HCT116 (cell line): Measurements from ENCODE around the gene PRSS56. TPM values are rescaled to one million over a fixed set of nuclear protein-coding genes. Genes with fewer than 3 reads are reported as not detected.

ENCODE experiments used
- ATAC-seq: fragments of 200-7000 bp; cut with Tn5 transposase; 2 replicates; pipeline ENCODE4 v1.9.1; 2020; ENCODE audit warnings: mild to moderate bottlenecking, moderate library complexity
- BruUV-seq: library from RNA; stranded (reverse); fragments of 400-500 nt; replicated peaks from 2 replicates; lab custom pipeline; 2021; lab: Mats Ljungman, UMichigan
- CTCF ChIA-PET: fragments of 300-600 bp; sonication (Branson Sonifier 250); formaldehyde crosslinking; loops from one replicate; lab custom pipeline; 2021; ENCODE audit warnings: antibody characterized with exemption; lab: Charles Lee
- POLR2A ChIA-PET: fragments of 300-600, 350-600 bp; sonication (Branson Sonifier 250); formaldehyde crosslinking; loops from one replicate; lab custom pipeline; 2021; ENCODE audit warnings: antibody characterized with exemption; lab: Charles Lee
- RAD21 ChIA-PET, 2 experiments: fragments of 300-600 bp; sonication (Branson Sonifier 250); formaldehyde crosslinking; loops; one replicate each; lab custom pipeline; 2023; ENCODE audit warnings: low total read pairs in 2 of 2; ENCODE audit not compliant: uncharacterized antibody in 2 of 2, unreplicated experiment in 2 of 2, low non-redundant PET in 1 of 2; lab: Charles Lee
- DNase-seq: peaks from one replicate; pipeline ENCODE4 v3.0.0-alpha.2; 2010; ENCODE audit warnings: low read depth, low spot score
- H2AFZ ChIP-seq: fragments of 200-600 bp; shearing (Covaris generic), sonication (generic); 2 replicates; pipeline ENCODE4 v1.6.1; 2017; ENCODE audit warnings: low read depth, mixed run types, mixed read lengths, antibody characterized with exemption, low read length; ENCODE audit not compliant: poor library complexity, severe bottlenecking
- H3K27ac ChIP-seq: 2 replicates; pipeline ENCODE4 v1.5.1; 2012; ENCODE audit warnings: low read depth, low read length
- H3K27me3 ChIP-seq: fragments of 200-600 bp; sonication (generic); 2 replicates; pipeline ENCODE4 v1.6.1; 2016; ENCODE audit warnings: mixed run types, low read length, mixed read lengths; ENCODE audit not compliant: insufficient read depth
- H3K36me3 ChIP-seq, 2 experiments: fragments of 200-500 bp in 1 of 2; fragments of 200-600 bp in 1 of 2; sonication (Bioruptor generic) in 1 of 2; sonication (generic) in 1 of 2; 2 replicates each; pipeline versions ENCODE4 v1.5.1 to v1.6.1; 2014 to 2016; ENCODE audit warnings: low read length in 2 of 2, inconsistent platforms in 1 of 2, mixed read lengths in 1 of 2, mixed run types in 1 of 2; ENCODE audit not compliant: insufficient read depth in 2 of 2, control insufficient read depth in 1 of 2
- H3K4me1 ChIP-seq, 2 experiments: fragments of 200-600 bp in 1 of 2; sonication (generic) in 1 of 2; 2 replicates each; pipeline versions ENCODE4 v1.5.1 to v1.6.1; 2012 to 2017; ENCODE audit warnings: low read length in 2 of 2, inconsistent platforms in 1 of 2, mild to moderate bottlenecking in 1 of 2, mixed read lengths in 1 of 2, mixed run types in 1 of 2, moderate library complexity in 1 of 2; ENCODE audit not compliant: insufficient read depth in 2 of 2, control insufficient read depth in 1 of 2
- H3K4me2 ChIP-seq: fragments of 200-600 bp; sonication (generic); 2 replicates; pipeline ENCODE4 v1.6.1; 2017; ENCODE audit warnings: mixed run types, low read length, mixed read lengths
- H3K4me3 ChIP-seq, 2 experiments: fragments of 200-600 bp in 1 of 2; sonication (generic) in 1 of 2; replicated peaks in 1 of 2; 2 replicates each; pipeline ENCODE4 v1.5.1; 2011 to 2016; ENCODE audit warnings: low read length in 2 of 2, control low read depth in 1 of 2, low read depth in 1 of 2, mild to moderate bottlenecking in 1 of 2, mixed read lengths in 1 of 2, mixed run types in 1 of 2
- H3K79me2 ChIP-seq: fragments of 200-600 bp; sonication (generic); 2 replicates; pipeline ENCODE4 v1.6.1; 2017; ENCODE audit warnings: mild to moderate bottlenecking, mixed run types, low read length, moderate library complexity, mixed read lengths; ENCODE audit not compliant: insufficient read depth
- H3K9ac ChIP-seq: fragments of 200-600 bp; sonication (generic); 2 replicates; pipeline ENCODE4 v1.6.1; 2016; ENCODE audit warnings: low read length, mixed read lengths
- H3K9me2 ChIP-seq: fragments of 200-600 bp; sonication (generic), shearing (Covaris generic); 2 replicates; pipeline ENCODE4 v1.6.1; 2017; ENCODE audit warnings: mixed run types, mild to moderate bottlenecking, moderate library complexity; ENCODE audit not compliant: insufficient read depth
- H3K9me3 ChIP-seq, 2 experiments: fragments of 200-500 bp in 1 of 2; fragments of 200-600 bp in 1 of 2; sonication (Bioruptor generic) in 1 of 2; sonication (generic) in 1 of 2; 2 replicates each; pipeline ENCODE4 v1.6.1; 2014 to 2017; ENCODE audit warnings: low read length in 2 of 2, mixed read lengths in 2 of 2, inconsistent platforms in 1 of 2, low read depth in 1 of 2, mild to moderate bottlenecking in 1 of 2, mixed run types in 1 of 2, moderate library complexity in 1 of 2; ENCODE audit not compliant: control insufficient read depth in 1 of 2, insufficient read depth in 1 of 2
- H4K20me1 ChIP-seq: fragments of 200-600 bp; sonication (generic), shearing (Covaris generic); 2 replicates; pipeline ENCODE4 v1.6.1; 2017; ENCODE audit warnings: mixed run types, mild to moderate bottlenecking, moderate library complexity; ENCODE audit not compliant: insufficient read depth
- CBX3 ChIP-seq: IDR thresholded peaks from 2 replicates; pipeline ENCODE4 v1.6.1; 2012; ENCODE audit warnings: low read depth
- EGR1 ChIP-seq: IDR thresholded peaks from 2 replicates; pipeline ENCODE4 v1.6.1; 2012; ENCODE audit warnings: low read depth
- EZH2 ChIP-seq: fragments of 200-600 bp; sonication (generic); IDR thresholded peaks from 2 replicates; pipeline ENCODE4 v1.6.1; 2017; ENCODE audit warnings: antibody characterized with exemption, mixed run types
- EZH2phosphoT487 ChIP-seq: fragments of 200-600 bp; IDR thresholded peaks from 2 replicates; pipeline ENCODE4 v1.6.1; 2018; ENCODE audit warnings: antibody characterized with exemption, borderline replicate concordance
- JUND ChIP-seq: IDR thresholded peaks from 2 replicates; pipeline ENCODE4 v1.6.1; 2012
- RAD21 ChIP-seq: IDR thresholded peaks from 2 replicates; pipeline ENCODE4 v1.6.1; 2012; ENCODE audit warnings: low read depth, mild to moderate bottlenecking
- SIN3A ChIP-seq: IDR thresholded peaks from 2 replicates; pipeline ENCODE4 v1.6.1; 2012; ENCODE audit warnings: low read depth
- SP1 ChIP-seq: IDR thresholded peaks from 2 replicates; pipeline ENCODE4 v1.6.1; 2012; ENCODE audit warnings: low read depth
- TCF7L2 ChIP-seq: IDR thresholded peaks from 2 replicates; pipeline ENCODE4 v1.7.0; 2011; ENCODE audit warnings: borderline replicate concordance, inconsistent platforms; ENCODE audit not compliant: insufficient read depth, insufficient read length; ENCODE audit errors: extremely low read depth
- YY1 ChIP-seq: IDR thresholded peaks from 2 replicates; pipeline ENCODE4 v1.6.1; 2011; ENCODE audit warnings: low read length, low read depth, moderate library complexity, mild to moderate bottlenecking; ENCODE audit not compliant: insufficient replicate concordance; ENCODE audit errors: extremely low read depth
- ZFX ChIP-seq: fragments of 450-650 bp; IDR thresholded peaks from 2 replicates; pipeline ENCODE4 v1.6.1; 2017
- intact Hi-C: fragments of 100-400 bp; cut with micrococcal nuclease; formaldehyde crosslinking; loops from 2 replicates; pipeline ENCODE4 v1.10.0; 2022
- total RNA-seq: library from RNA; stranded (reverse); gene quantifications from one replicate; pipeline ENCODE4 v1.2.1, GENCODE V29; 2021; ENCODE audit not compliant: unreplicated experiment
- TF ChIP-seq, protein P1 (sequence below): IDR thresholded peaks from 2 replicates; pipeline ENCODE4 v1.6.1; 2012
- TF ChIP-seq, protein P2 (sequence below), 3 experiments: fragments of 200-600 bp in 1 of 3; sonication (generic) in 1 of 3; IDR thresholded peaks in 2 of 3; conservative IDR thresholded peaks in 1 of 3; 2 replicates each; pipeline ENCODE4 v1.5.1; 2012 to 2017; ENCODE audit warnings: low read depth in 2 of 3, low read length in 2 of 3, antibody characterized with exemption in 1 of 3, borderline replicate concordance in 1 of 3, control low read depth in 1 of 3, mild to moderate bottlenecking in 1 of 3, mixed read lengths in 1 of 3, mixed run types in 1 of 3, moderate library complexity in 1 of 3; ENCODE audit not compliant: insufficient read depth in 1 of 3
- TF ChIP-seq, protein P3 (sequence below): IDR thresholded peaks from 2 replicates; pipeline ENCODE4 v1.6.1; 2012
- TF ChIP-seq, protein P4 (sequence below): IDR thresholded peaks from 2 replicates; pipeline ENCODE4 v1.6.1; 2012; ENCODE audit warnings: low read depth
- TF ChIP-seq, protein P5 (sequence below): IDR thresholded peaks from 2 replicates; pipeline ENCODE4 v1.6.1; 2011; ENCODE audit warnings: mild to moderate bottlenecking, low read length, moderate library complexity; ENCODE audit not compliant: insufficient replicate concordance; ENCODE audit errors: extremely low read depth

The PRSS56 gene
- total RNA-seq, 1 experiment from 2014 or later: not detected

DNA sequence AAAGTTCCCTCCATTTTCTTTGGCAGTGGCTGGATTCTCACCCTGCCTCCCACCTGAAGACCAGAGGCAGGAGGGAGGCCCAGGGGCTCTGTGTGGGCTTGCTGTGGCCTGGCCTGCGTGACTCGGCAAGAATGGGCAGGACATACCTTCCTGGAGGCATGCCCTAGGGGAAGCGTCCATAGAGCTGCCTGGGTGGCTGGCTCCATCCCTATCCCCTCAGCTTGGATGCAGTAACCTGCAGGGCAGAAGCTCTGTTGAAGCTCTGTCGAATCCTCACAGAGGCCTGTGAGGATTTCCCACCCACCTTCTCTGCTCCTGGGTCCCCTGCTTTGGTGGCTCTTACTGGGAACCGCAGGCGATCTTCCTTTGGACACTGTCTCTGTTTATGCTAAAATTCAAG lies 1.3 kb upstream of the PRSS56 start:
- ATAC-seq (no peak), DNase-seq (no peak)
- Histone ChIP-seq H3K9me3 (no peaks in the 10 kb centered on the region), H3K9me2 (no peaks in the 10 kb centered on the region), H3K27me3 (no peaks in the 10 kb centered on the region), H3K4me3 (no peak overlapping the region), H3K4me1 (no peaks in the 10 kb centered on the region; a peak in 1 of 4 replicates), H2AFZ (no peak overlapping the region), H3K79me2 (no peaks in the 10 kb centered on the region), H3K27ac (no peak overlapping the region), H4K20me1 (no peaks in the 10 kb centered on the region), H3K36me3 (no peaks in the 10 kb centered on the region), H3K9ac (no peak overlapping the region), H3K4me2 (no peak overlapping the region)
- CTCF ChIA-PET: no interaction called here
- intact Hi-C loops: no loop called here
- TF ChIP-seq ZFX: no peak
- TF ChIP-seq, protein P1, sequence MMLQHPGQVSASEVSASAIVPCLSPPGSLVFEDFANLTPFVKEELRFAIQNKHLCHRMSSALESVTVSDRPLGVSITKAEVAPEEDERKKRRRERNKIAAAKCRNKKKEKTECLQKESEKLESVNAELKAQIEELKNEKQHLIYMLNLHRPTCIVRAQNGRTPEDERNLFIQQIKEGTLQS: no peak
- no peak for TF ChIP-seq TCF7L2
- TF ChIP-seq, protein P2, sequence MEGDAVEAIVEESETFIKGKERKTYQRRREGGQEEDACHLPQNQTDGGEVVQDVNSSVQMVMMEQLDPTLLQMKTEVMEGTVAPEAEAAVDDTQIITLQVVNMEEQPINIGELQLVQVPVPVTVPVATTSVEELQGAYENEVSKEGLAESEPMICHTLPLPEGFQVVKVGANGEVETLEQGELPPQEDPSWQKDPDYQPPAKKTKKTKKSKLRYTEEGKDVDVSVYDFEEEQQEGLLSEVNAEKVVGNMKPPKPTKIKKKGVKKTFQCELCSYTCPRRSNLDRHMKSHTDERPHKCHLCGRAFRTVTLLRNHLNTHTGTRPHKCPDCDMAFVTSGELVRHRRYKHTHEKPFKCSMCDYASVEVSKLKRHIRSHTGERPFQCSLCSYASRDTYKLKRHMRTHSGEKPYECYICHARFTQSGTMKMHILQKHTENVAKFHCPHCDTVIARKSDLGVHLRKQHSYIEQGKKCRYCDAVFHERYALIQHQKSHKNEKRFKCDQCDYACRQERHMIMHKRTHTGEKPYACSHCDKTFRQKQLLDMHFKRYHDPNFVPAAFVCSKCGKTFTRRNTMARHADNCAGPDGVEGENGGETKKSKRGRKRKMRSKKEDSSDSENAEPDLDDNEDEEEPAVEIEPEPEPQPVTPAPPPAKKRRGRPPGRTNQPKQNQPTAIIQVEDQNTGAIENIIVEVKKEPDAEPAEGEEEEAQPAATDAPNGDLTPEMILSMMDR (IDR thresholded peaks at IDR 0.05 in 2 of 3, conservative IDR thresholded peaks at IDR 0.05 in 1 of 3; ENCODE audit: borderline replicate concordance in 1 of 3, insufficient read depth in 1 of 3, low read depth in 2 of 3, low read length in 2 of 3): no peak
- TF ChIP-seq EZH2: no peak
- no peak for TF ChIP-seq JUND
- TF ChIP-seq, protein P3, sequence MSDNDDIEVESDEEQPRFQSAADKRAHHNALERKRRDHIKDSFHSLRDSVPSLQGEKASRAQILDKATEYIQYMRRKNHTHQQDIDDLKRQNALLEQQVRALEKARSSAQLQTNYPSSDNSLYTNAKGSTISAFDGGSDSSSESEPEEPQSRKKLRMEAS: no peak
- TF ChIP-seq RAD21: no peak
- TF ChIP-seq SIN3A: no peak
- TF ChIP-seq EGR1: no peak
- TF ChIP-seq CBX3: no peak
- no peak for TF ChIP-seq SP1
- TF ChIP-seq EZH2phosphoT487: no peak
- TF ChIP-seq, protein P4, sequence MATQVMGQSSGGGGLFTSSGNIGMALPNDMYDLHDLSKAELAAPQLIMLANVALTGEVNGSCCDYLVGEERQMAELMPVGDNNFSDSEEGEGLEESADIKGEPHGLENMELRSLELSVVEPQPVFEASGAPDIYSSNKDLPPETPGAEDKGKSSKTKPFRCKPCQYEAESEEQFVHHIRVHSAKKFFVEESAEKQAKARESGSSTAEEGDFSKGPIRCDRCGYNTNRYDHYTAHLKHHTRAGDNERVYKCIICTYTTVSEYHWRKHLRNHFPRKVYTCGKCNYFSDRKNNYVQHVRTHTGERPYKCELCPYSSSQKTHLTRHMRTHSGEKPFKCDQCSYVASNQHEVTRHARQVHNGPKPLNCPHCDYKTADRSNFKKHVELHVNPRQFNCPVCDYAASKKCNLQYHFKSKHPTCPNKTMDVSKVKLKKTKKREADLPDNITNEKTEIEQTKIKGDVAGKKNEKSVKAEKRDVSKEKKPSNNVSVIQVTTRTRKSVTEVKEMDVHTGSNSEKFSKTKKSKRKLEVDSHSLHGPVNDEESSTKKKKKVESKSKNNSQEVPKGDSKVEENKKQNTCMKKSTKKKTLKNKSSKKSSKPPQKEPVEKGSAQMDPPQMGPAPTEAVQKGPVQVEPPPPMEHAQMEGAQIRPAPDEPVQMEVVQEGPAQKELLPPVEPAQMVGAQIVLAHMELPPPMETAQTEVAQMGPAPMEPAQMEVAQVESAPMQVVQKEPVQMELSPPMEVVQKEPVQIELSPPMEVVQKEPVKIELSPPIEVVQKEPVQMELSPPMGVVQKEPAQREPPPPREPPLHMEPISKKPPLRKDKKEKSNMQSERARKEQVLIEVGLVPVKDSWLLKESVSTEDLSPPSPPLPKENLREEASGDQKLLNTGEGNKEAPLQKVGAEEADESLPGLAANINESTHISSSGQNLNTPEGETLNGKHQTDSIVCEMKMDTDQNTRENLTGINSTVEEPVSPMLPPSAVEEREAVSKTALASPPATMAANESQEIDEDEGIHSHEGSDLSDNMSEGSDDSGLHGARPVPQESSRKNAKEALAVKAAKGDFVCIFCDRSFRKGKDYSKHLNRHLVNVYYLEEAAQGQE: no peak
- TF ChIP-seq, protein P5, sequence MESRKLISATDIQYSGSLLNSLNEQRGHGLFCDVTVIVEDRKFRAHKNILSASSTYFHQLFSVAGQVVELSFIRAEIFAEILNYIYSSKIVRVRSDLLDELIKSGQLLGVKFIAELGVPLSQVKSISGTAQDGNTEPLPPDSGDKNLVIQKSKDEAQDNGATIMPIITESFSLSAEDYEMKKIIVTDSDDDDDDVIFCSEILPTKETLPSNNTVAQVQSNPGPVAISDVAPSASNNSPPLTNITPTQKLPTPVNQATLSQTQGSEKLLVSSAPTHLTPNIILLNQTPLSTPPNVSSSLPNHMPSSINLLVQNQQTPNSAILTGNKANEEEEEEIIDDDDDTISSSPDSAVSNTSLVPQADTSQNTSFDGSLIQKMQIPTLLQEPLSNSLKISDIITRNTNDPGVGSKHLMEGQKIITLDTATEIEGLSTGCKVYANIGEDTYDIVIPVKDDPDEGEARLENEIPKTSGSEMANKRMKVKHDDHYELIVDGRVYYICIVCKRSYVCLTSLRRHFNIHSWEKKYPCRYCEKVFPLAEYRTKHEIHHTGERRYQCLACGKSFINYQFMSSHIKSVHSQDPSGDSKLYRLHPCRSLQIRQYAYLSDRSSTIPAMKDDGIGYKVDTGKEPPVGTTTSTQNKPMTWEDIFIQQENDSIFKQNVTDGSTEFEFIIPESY: no peak
- TF ChIP-seq YY1: no peak
- RAD21 ChIA-PET: no interaction called here
- POLR2A ChIA-PET: no interaction called here
- no TSS peak for BruUV-seq
